ENCODE measurements around the gene FBRSL1. TPM values are rescaled to one million over a fixed set of nuclear protein-coding genes. Genes with fewer than 3 reads are reported as not detected.
A peak's percentile ranks its signal among the peaks of the same experiment; 100 is the strongest.

Gene FBRSL1
- total RNA-seq, 4 donors from 2014 or later: 13.8 to 31.5 (median 16.1) TPM

- Histone ChIP-seq H3K9me3 (peaks cover 0 to 5% (median 0%) of the 10 kb centered on the region in 4 donors), H3K36me3 (peaks cover 0 to 66% (median 0%) of the 10 kb centered on the region in 3 donors), H3K4me3 (no peak overlapping the region), H3K27me3 (no peaks in the 10 kb centered on the region), H3K27ac (peak overlapping the region in 2 of 4 donors; percentile 79 to 85), H3K4me1 (peaks cover 0 to 59% (median 22%) of the 10 kb centered on the region in 4 donors)
- TF ChIP-seq POLR2A (IDR thresholded peaks at IDR 0.05) (no peak), CTCF (IDR thresholded peaks at IDR 0.05) (no peak), EP300 (IDR thresholded peaks at IDR 0.05) (no peak)
- 62 to 66% methylated on average over 23 to 24 of the region's 24 CpGs for WGBS, 2 donors
- no peak for DNase-seq (ENCODE audit: low spot score in 2 of 2)
Observed at GRCh38 chr12:132513458-132514135, 23.6 kb downstream of the FBRSL1 start.

- 76 to 83% methylated on average over 13 to 17 of the region's 17 CpGs for WGBS, 2 donors
- H3K4me1 ChIP-seq: peaks cover 0 to 57% (median 22%) of the 10 kb centered on the region in 4 donors
- H3K4me3 ChIP-seq: no peak overlapping the region
- TF ChIP-seq POLR2A (IDR thresholded peaks at IDR 0.05) (no peak), EP300 (IDR thresholded peaks at IDR 0.05) (no peak), CTCF (IDR thresholded peaks at IDR 0.05) (no peak)
- H3K9me3 ChIP-seq: peaks cover 0 to 5% (median 0%) of the 10 kb centered on the region in 4 donors
- H3K27me3 ChIP-seq: no peaks in the 10 kb centered on the region
- peaks cover 0 to 66% (median 0%) of the 10 kb centered on the region in 3 donors for H3K36me3 ChIP-seq
- DNase-seq (ENCODE audit: low spot score in 2 of 2): no peak
- peak overlapping the region in 2 of 4 donors; percentile 79 to 85 for H3K27ac ChIP-seq
Observed at GRCh38 chr12:132514216-132514820, 24.4 kb downstream of the FBRSL1 start.

- TF ChIP-seq CTCF (IDR thresholded peaks at IDR 0.05) (no peak), POLR2A (IDR thresholded peaks at IDR 0.05) (no peak), EP300 (IDR thresholded peaks at IDR 0.05) (no peak)
- H3K4me1 ChIP-seq: peaks cover 0 to 53% (median 22%) of the 10 kb centered on the region in 4 donors
- no peaks in the 10 kb centered on the region for H3K27me3 ChIP-seq
- DNase-seq (ENCODE audit: low spot score in 2 of 2): no peak
- WGBS, 2 donors: 80 to 86% methylated on average over 5 of the region's 5 CpGs
- H3K27ac ChIP-seq: peak overlapping the region in 2 of 4 donors; percentile 0 to 85
- peaks cover 0 to 63% (median 0%) of the 10 kb centered on the region in 3 donors for H3K36me3 ChIP-seq
- no peak overlapping the region for H3K4me3 ChIP-seq
- peaks cover 0 to 5% (median 0%) of the 10 kb centered on the region in 4 donors for H3K9me3 ChIP-seq
Observed at GRCh38 chr12:132514838-132515237, 24.9 kb downstream of the FBRSL1 start.

DNA sequence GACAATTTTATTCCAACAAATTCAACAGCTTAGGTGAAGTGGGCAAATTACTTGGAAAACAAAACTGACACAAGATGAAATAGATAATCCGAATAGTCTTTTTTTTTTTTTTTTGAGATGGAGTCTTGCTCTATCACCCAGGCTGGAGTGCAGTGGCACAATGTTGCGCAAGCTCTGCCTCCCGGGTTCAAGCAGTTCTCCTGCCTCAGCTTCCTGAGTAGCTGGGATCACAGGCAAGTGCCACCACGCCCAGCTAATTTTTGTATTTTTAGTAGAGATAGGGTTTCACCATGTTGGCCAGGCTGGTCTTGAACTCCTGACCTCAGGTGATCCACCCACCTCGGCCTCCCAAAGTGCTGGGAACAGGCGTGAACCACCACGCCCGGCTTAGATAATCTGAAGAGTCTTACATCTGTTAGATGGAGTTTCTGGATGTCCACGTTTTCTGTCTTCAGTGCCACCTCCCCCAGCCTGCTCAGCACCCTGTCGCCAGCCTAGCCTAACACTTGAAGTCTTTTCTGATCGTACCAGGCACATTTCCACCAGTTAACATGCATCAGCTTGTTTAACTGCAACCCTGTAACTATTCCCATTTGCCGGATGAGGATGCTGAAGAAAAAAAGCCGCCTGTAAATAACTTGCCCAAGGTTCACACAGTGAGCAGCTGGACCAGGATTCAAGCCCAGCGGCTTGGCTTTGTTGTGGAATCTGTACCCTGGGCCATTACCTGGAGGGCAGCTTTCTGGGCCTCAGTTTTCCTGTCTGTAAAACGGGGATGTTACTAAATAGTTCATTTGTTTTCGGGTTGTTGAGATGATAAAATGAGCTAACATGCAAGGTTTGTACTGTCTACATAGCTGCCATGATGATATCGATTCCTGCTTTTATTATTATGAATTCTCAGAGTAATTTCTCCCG, 26.4 kb downstream of the FBRSL1 start:
- Histone ChIP-seq H3K9me3 (peaks cover 0 to 5% (median 0%) of the 10 kb centered on the region in 4 donors), H3K27me3 (no peaks in the 10 kb centered on the region), H3K36me3 (peaks cover 0 to 49% (median 0%) of the 10 kb centered on the region in 3 donors), H3K4me3 (no peak overlapping the region), H3K27ac (peak overlapping the region in 2 of 4 donors; percentile 60 to 79), H3K4me1 (peaks cover 0 to 53% (median 20%) of the 10 kb centered on the region in 4 donors)
- no peak for DNase-seq (ENCODE audit: low spot score in 2 of 2)
- WGBS, 2 donors: 95% methylated on average over 18 of the region's 18 CpGs
- no peak for TF ChIP-seq EP300 (IDR thresholded peaks at IDR 0.05)
- no peak for TF ChIP-seq POLR2A (IDR thresholded peaks at IDR 0.05)
- TF ChIP-seq CTCF (IDR thresholded peaks at IDR 0.05): no peak
